GM23338 (cell line): ENCODE results near the gene NEK11. TPM values are rescaled to one million over a fixed set of nuclear protein-coding genes. Genes with fewer than 3 reads are reported as not detected.

ENCODE experiments used
- ATAC-seq: fragments of 200-7000 bp; cut with Tn5 transposase; 3 replicates; pipeline ENCODE4 v1.9.1; 2020
- DNase-seq: peaks from one replicate; pipeline ENCODE4 v3.0.0-alpha.2; 2015; ENCODE audit warnings: low spot score
- H2AFZ ChIP-seq: fragments of 200-600 bp; sonication (generic); 2 replicates; pipeline ENCODE4 v1.8.0; 2016; ENCODE audit warnings: antibody characterized with exemption, mild to moderate bottlenecking, moderate library complexity
- H3F3A ChIP-seq: fragments of 200-600 bp; sonication (generic); replicated peaks from 2 replicates; pipeline ENCODE4 v1.8.0; 2017; ENCODE audit warnings: antibody characterized with exemption, mixed run types, low read depth
- H3K27ac ChIP-seq: fragments of 200-600 bp; sonication (generic); 2 replicates; pipeline ENCODE4 v1.6.1; 2016; ENCODE audit warnings: low read depth
- H3K27me3 ChIP-seq: fragments of 200-600 bp; sonication (generic); 2 replicates; pipeline ENCODE4 v1.8.0; 2016; ENCODE audit warnings: mild to moderate bottlenecking, mixed run types, moderate library complexity; ENCODE audit not compliant: insufficient read depth
- H3K36me3 ChIP-seq: fragments of 200-600 bp; sonication (generic); 2 replicates; pipeline ENCODE4 v1.8.0; 2016; ENCODE audit warnings: mild to moderate bottlenecking; ENCODE audit not compliant: insufficient read depth
- H3K4me1 ChIP-seq: fragments of 200-600 bp; sonication (generic); 2 replicates; pipeline ENCODE4 v1.8.0; 2016; ENCODE audit warnings: mild to moderate bottlenecking, moderate library complexity; ENCODE audit not compliant: insufficient read depth
- H3K4me2 ChIP-seq: fragments of 200-600 bp; sonication (generic); 2 replicates; pipeline ENCODE4 v1.7.1; 2017; ENCODE audit warnings: mixed run types
- H3K4me3 ChIP-seq: fragments of 200-600 bp; sonication (generic); 2 replicates; pipeline ENCODE4 v1.6.1; 2016; ENCODE audit warnings: mixed run types
- H3K79me2 ChIP-seq: fragments of 200-600 bp; sonication (generic); replicated peaks from 2 replicates; pipeline ENCODE4 v1.8.0; 2017; ENCODE audit warnings: mild to moderate bottlenecking; ENCODE audit not compliant: insufficient read depth
- H3K9me2 ChIP-seq: fragments of 200-600 bp; sonication (generic); 2 replicates; pipeline ENCODE4 v1.8.0; 2017; ENCODE audit not compliant: insufficient read depth
- H4K20me1 ChIP-seq: fragments of 200-600 bp; sonication (generic); replicated peaks from 2 replicates; pipeline ENCODE4 v1.8.0; 2017; ENCODE audit warnings: mild to moderate bottlenecking; ENCODE audit not compliant: insufficient read depth
- H3K27ac Mint-ChIP-seq: 2 replicates; pipeline ENCODE4 v1.8.0; 2020; ENCODE audit warnings: inconsistent platforms, mild to moderate bottlenecking, moderate library complexity, mixed read lengths
- H3K27me3 Mint-ChIP-seq: 3 replicates; pipeline ENCODE4 v1.8.0; 2022; ENCODE audit warnings: low read depth, mild to moderate bottlenecking, moderate library complexity, mixed read lengths, inconsistent platforms; ENCODE audit not compliant: insufficient read depth, poor library complexity
- H3K36me3 Mint-ChIP-seq: 3 replicates; pipeline ENCODE4 v1.8.0; 2021; ENCODE audit warnings: low read depth, mild to moderate bottlenecking, inconsistent platforms, moderate library complexity, mixed read lengths
- H3K4me1 Mint-ChIP-seq: 3 replicates; pipeline ENCODE4 v1.8.0; 2020; ENCODE audit warnings: mild to moderate bottlenecking, inconsistent platforms, mixed read lengths
- H3K4me3 Mint-ChIP-seq: 3 replicates; pipeline ENCODE4 v1.8.0; 2021; ENCODE audit warnings: moderate library complexity, mild to moderate bottlenecking, inconsistent platforms, mixed read lengths
- H3K9me3 Mint-ChIP-seq: 3 replicates; pipeline ENCODE4 v1.8.0; 2020; ENCODE audit warnings: moderate library complexity, mild to moderate bottlenecking, inconsistent platforms, mixed read lengths
- CREB1 ChIP-seq: fragments of 250-450 bp; sonication (Bioruptor Pico); IDR thresholded peaks from 2 replicates; pipeline ENCODE4 v1.5.0; 2020; ENCODE audit warnings: low read depth, mild to moderate bottlenecking, moderate library complexity
- CTCF ChIP-seq, 2 experiments: fragments of 200-600 bp in 1 of 2; sonication (generic) in 1 of 2; conservative IDR thresholded peaks; 2 replicates each; pipeline versions ENCODE4 v1.5.1 to v1.6.1; 2016 to 2017; ENCODE audit warnings: antibody characterized with exemption in 2 of 2, low read depth in 2 of 2, mild to moderate bottlenecking in 2 of 2, moderate library complexity in 1 of 2
- ETS1 ChIP-seq: IDR thresholded peaks from 2 replicates; pipeline ENCODE4 v1.6.1; 2016; ENCODE audit warnings: antibody characterized with exemption
- EZH2 ChIP-seq: fragments of 200-600 bp; sonication (generic); IDR thresholded peaks from one replicate; pipeline ENCODE4 v1.8.0; 2017; ENCODE audit warnings: antibody characterized with exemption, mild to moderate bottlenecking, low read depth; ENCODE audit not compliant: unreplicated experiment
- EZH2phosphoT487 ChIP-seq: fragments of 200-600 bp; sonication (generic); IDR thresholded peaks from one replicate; pipeline ENCODE4 v1.8.1; 2018; ENCODE audit warnings: antibody characterized with exemption; ENCODE audit not compliant: unreplicated experiment
- JUNB ChIP-seq: IDR thresholded peaks from one replicate; pipeline ENCODE4 v1.6.1; 2016; ENCODE audit warnings: antibody characterized with exemption; ENCODE audit not compliant: unreplicated experiment
- NANOG ChIP-seq: IDR thresholded peaks from 2 replicates; pipeline ENCODE4 v1.6.1; 2016; ENCODE audit warnings: antibody characterized with exemption, borderline replicate concordance
- POLR2AphosphoS5 ChIP-seq: IDR thresholded peaks from 2 replicates; pipeline ENCODE4 v1.6.1; 2016; ENCODE audit warnings: antibody characterized with exemption, low read depth
- REST ChIP-seq: IDR thresholded peaks from one replicate; pipeline ENCODE4 v1.6.1; 2018; ENCODE audit warnings: antibody characterized with exemption; ENCODE audit not compliant: unreplicated experiment
- STAT1 ChIP-seq: IDR thresholded peaks from one replicate; pipeline ENCODE4 v1.6.1; 2016; ENCODE audit warnings: antibody characterized with exemption; ENCODE audit not compliant: unreplicated experiment
- ZNF114 ChIP-seq: fragments of 250-450 bp; sonication (Bioruptor Pico); IDR thresholded peaks from 2 replicates; pipeline ENCODE4 v1.5.0; 2020; ENCODE audit warnings: mild to moderate bottlenecking, moderate library complexity
- ZNF331 ChIP-seq: fragments of 250-450 bp; sonication (Bioruptor Pico); IDR thresholded peaks from 2 replicates; pipeline ENCODE4 v1.5.0; 2020; ENCODE audit warnings: low read depth, mild to moderate bottlenecking, moderate library complexity
- ZNF462 ChIP-seq: fragments of 250-450 bp; sonication (Bioruptor Pico); IDR thresholded peaks from 2 replicates; pipeline ENCODE4 v1.5.0; 2020; ENCODE audit warnings: mild to moderate bottlenecking, moderate library complexity
- polyA plus RNA-seq: library from polyadenylated mRNA; unstranded; fragments of >200 nt; fragmentation: Nextera tagmentation; extraction: Ambion mirVana; gene quantifications from 2 replicates; pipeline ENCODE4 v1.2.1, GENCODE V29; 2016
- total RNA-seq: library from RNA; depleted of rRNA; stranded (reverse); fragments of >200 nt; shearing (Covaris generic); gene quantifications from 2 replicates; pipeline ENCODE4 v1.2.3, GENCODE V29; 2014

The NEK11 gene
- total and polyA plus RNA-seq, 2 experiments from 2014 or later: 0.80 to 1.1 TPM

DNA sequence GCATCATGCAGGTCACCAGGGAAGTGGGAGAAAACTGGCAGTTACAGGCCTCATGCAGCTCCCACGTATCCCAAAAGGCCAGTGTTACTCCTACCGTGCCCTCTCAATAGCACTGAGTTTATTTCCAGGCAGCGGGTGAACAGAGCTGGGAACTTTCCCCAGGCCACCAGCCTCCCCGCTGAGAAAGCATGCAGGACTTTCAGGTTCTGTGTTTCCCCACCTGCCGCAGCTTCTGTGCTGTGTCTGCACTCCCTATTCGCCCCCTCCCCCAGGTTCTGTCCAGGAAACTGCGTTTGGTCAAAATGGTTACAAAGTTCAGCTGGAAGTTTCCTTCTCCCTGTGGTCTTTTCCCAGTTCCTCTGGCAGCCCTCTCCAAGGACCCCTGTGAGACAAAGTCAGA lies 21.4 kb downstream of the NEK11 start:
- Histone ChIP-seq H3K27ac (no peak overlapping the region), H3K4me1 (no peaks in the 10 kb centered on the region), H3K36me3 (no peaks in the 10 kb centered on the region), H3K4me3 (no peak overlapping the region), H3F3A (no peaks in the 10 kb centered on the region), H2AFZ (no peak overlapping the region; the same call in 1 of the 2 replicates), H3K27me3 (no peaks in the 10 kb centered on the region), H3K79me2 (no peaks in the 10 kb centered on the region), H3K4me2 (no peak overlapping the region), H4K20me1 (no peaks in the 10 kb centered on the region), H3K9me2 (no peaks in the 10 kb centered on the region)
- peaks cover 4% of the 10 kb centered on the region; the same call in 1 of the 3 replicates for H3K4me1 Mint-ChIP-seq
- H3K9me3 Mint-ChIP-seq: peaks cover 12% of the 10 kb centered on the region; the same call in 2 of the 3 replicates
- DNase-seq (no peak), ATAC-seq (peak; percentile 25; the same call in 1 of the 3 replicates)
- peaks cover 11% of the 10 kb centered on the region; the same call in 2 of the 3 replicates for H3K36me3 Mint-ChIP-seq
- H3K27me3 Mint-ChIP-seq: peaks cover 1% of the 10 kb centered on the region
- TF ChIP-seq ZNF462 (CRISPR knock-in tag): no peak
- TF ChIP-seq CREB1 (CRISPR knock-in tag): no peak
- no peak for TF ChIP-seq EZH2
- TF ChIP-seq POLR2AphosphoS5: no peak
- TF ChIP-seq JUNB: no peak
- TF ChIP-seq ETS1: no peak
- no peak for TF ChIP-seq NANOG
- no peak for TF ChIP-seq CTCF (conservative IDR thresholded peaks at IDR 0.05; ENCODE audit: low read depth in 2 of 2)
- TF ChIP-seq ZNF331 (CRISPR knock-in tag): no peak
- TF ChIP-seq EZH2phosphoT487: no peak
- no peak for TF ChIP-seq REST
- no peak for TF ChIP-seq STAT1
- TF ChIP-seq ZNF114 (CRISPR knock-in tag): no peak
- H3K27ac Mint-ChIP-seq: peak overlapping the region; percentile 68; the same call in 1 of the 2 replicates
- no peak overlapping the region; the same call in 2 of the 3 replicates for H3K4me3 Mint-ChIP-seq
